Stimulated activated CD4-positive, alpha-beta T cell treated with anti-CD3 and anti-CD28 coated beads, Interleukin-12 subunit alpha, Interleukin-12 subunit beta, amount 100 ng/mL, for 24 hours (primary cell): ENCODE results near the gene SEZ6.

ENCODE experiments used
- DNase-seq, 2 experiments: peaks; one replicate each; pipeline ENCODE4 v3.0.0-alpha.2; 2020; ENCODE audit warnings: low read depth in 2 of 2

SEZ6 gene

GRCh38 chr17:28974451-28974850, 31.4 kb downstream of the SEZ6 start:
- no peak for DNase-seq

DNA sequence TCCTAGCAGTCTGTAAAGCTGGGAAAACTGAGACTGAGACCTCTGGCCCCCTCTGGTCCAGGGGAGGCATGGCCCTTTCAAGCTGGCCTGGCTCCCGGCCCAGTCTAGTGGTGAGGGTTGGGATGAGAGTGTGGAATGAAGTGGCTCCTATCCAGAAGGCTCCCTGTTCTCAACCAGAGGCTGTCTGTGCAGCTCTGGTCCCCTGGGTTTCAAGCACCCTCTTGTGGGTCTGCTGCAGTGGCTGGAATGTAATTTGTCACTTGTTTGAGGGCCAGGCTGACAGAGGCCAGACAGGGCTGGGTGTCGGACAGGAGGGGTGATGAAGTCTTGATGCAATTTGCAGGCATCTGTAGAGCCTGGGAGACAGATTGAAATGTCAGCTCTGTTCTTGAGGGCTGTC, 32.4 kb downstream of the SEZ6 start:
- no peak for DNase-seq

DNA sequence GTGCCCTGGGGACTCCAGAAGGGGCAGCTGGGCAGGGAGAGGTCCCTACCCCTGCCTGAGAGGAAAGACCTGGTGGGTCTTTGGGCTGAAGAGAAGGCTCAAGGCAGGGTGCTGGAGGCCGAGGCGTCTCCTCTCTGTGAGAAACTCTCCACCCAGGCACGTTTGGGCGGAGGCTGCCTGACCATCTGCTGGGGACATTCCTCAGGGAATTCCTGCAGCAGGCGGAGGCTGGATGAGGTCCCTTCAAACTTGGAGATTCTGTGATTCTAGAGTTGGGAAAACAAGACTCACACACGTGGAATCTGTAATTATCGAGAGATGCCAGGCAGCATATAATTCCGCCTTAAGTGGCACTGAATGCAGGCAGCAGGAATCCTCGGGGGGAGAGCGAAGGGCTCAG, 33.4 kb downstream of the SEZ6 start:
- DNase-seq = no peak

DNA sequence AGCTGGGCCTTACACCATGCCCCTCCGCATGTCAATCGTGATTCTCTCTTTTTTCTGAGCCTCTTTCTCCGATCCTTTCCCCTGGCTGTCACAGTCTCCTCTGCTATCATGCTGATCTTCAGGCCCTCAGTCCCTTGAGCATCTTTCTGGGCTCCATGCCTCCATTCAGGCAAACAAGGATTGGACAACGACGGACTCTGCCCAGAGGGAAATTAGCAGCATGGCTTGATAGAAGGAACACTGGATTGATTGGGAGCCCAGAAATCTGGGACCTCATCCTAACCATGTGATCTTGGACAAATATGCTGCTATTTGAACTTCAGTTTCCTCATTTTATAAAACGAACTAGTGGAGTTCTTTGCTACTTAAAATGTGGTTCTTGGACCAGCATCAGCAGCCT, 35.0 kb downstream of the SEZ6 start:
- no peak for DNase-seq

GRCh38 chr17:28969706-28970393, 36.0 kb downstream of the SEZ6 start:
- DNase-seq = no peak

DNA sequence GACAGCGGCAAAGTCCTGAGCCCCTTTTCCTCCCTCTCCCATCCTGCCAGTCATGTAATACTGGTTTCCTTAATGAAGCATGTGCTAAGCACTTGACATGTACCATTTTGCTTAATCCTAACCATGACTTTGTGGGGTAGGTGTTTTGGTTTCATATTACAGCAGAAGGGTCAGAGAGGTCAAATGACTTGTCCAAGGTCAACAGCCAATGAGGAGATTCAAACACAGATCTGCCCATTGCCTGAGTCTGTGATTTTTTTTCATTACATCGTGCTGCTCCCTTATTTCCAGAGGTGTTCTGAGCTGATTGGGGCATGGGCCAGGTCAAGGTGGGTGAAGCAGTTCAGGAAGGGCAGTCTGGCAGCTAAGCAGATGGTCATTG, 36.9 kb downstream of the SEZ6 start:
- no peak for DNase-seq

DNA sequence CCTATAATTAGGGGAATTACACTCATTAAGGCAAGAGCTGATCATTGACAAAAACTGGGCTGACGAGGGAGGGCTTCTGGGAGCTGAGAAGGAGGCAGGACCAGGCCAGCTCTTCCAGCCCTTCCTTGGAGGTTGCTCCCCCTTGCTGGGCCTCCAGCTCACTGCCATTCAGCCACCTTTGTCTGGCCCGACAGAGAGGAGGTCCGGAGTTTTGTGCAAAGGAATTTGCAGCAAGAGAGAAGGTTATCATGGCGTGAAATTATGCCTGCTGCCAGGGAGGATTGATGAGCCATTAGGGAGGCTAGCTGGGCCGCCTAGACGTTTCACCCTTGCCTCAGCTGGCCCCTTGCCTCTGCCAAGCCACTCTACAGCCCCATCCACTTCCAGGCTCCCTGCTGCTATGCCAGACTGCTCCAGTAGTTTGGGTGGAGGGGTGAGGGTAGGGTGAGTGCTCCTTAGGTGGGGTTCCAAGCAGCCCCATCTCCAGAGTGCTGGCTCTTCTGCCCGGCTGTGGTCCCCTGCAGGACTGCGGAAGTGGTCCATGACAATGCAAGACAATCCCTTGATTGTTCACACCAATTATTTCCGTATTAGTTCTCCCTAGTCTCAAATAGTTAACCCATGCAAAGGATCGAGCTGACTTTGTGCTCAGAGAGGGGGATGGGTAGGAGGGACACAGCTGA, 37.5 kb downstream of the SEZ6 start:
- DNase-seq = no peak

DNA sequence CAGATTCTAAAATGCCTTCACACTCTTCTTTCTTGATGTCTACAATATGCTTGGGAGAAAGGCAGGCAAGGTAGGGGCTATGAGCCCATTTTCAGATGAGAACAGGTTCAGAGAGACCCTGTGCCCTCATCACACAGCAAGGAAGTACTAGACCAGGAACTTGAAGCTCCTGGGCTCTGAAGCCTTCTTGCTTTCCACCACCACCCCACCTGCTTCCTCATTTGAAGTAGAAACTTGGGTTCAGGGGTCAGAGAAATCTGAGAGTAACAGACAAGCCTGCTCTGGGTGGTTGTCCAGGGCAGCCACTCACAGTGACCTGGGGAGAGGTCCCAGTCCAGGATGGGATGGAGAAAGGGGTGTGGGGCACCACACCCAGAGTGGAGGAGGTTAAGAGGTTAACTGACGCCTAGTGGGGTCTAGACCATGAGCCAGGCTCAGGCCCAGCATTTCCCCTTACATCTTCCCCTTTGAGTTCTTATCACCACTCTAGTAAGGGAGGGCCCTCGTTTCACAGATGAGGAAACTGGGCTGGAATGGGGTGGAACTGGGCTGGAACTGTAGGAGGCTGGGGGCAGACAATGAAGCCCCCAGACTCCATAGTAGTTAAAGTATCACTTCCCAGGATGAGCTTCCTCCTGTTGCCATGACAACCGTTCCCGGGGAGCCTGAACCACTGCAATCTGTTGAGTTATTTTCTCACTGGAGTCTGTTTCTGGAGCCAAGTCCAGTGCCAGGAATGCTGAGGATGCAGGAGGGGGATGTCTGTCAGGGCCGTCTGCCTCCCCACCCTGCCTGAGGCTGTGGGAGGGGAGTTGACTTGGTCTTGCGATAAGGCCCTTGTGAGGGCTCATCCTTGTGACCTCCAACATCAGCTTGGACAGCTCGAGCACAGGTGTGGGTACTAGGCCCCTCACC, 38.4 kb downstream of the SEZ6 start:
- no peak for DNase-seq

- no peak for DNase-seq
These were observed 42.0 kb downstream of the SEZ6 start for GRCh38 chr17:28963841-28964240.

GRCh38 chr17:28963055-28963611, 42.7 kb downstream of the SEZ6 start:
- DNase-seq = no peak

DNA sequence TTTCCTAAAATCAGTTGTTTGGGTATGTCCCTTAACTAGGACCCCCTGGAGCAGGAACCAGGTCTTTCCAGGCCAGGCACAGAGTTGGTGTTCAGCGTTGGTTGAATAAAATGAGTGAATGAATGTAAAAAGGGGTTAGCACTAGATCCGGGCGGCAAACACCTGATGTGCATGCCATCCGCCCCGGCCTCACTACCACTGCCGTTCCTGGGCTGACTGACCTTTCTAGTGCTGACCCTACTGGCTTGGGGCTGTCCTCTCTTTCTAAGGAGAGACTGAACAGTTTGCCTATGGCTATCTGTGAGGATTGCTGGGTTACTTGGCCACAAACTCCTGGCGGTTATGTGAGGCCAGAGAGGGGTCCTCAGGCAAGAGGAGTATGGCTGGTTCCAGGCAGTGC, 44.4 kb downstream of the SEZ6 start:
- no peak for DNase-seq

DNA sequence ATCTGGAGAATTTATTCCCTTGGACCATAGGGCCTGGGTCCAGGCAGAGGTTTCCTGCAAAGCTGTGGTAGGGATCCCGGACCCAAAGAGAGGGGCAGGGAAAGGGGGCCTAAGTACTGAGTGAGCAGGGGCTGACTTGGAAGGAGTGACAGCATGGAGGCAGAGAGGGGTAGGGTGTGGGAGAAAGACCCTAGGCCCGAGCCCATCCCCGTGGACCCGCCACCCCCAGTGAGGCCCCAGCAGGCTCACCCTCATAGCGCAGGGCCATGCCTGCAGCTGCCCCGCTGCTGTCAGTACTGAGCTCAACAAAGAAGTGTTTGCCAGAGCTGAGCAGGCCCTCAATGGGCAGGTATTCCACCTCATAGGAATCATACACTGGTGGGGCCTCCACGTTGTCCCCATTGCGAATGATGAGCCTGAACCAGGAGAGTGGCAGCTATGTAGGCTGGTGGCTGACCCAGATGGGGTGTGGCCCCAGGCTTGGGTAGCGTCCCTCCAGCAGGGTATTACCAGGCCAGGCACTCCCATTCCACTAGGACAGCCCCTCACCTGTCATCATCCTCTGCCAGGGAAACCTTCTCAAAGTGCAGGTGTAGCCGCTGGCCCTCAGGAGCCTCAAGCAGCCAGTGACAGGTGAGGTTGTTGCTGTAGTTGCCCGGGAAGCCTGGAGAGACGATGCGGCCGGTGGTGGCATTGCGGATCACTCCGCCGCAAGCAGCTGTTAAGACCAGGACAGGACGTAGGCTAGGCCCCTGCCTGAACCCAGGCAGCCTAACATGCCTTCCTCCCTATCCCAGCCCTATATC, 45.4 kb downstream of the SEZ6 start:
- DNase-seq = no peak

DNA sequence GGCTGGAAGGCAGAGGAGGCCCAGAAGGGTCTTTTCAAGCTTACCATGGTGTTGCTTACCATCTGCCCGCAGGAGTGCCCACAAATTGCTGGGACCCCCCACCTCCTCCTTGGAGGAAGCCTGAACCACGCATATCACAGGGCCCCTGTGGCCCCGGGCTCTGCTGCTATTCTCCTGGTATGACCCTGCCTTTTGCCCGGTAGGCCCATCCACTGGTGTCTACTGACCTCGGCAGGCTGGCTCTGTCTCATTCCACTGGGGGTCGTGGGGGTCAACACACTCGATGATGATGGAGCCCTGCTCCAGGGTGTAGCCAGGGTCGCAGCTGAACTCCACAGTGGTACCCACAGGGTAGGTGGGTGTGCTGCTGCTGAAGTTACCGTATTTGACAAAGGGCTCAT, 46.4 kb downstream of the SEZ6 start:
- DNase-seq = no peak

- no peak for DNase-seq
These were observed 46.9 kb downstream of the SEZ6 start for GRCh38 chr17:28958820-28959455.

DNA sequence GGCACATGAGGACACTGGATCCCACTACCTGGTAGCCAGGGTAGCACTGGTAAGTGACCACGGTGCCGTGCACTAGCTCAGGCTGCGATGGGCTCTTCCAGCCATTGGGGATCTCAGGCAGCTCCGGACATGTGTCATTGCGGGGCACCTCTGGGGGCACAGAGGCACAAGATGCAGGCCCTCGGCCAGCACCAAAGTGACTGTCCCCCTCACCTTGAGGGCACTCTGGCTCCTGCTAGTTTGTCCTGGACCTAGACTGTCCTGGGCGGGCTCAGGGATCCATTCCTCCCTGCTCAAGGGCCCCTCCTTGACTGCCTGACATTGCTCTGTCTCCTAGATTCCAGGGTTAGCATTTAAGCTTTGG, 47.9 kb downstream of the SEZ6 start:
- DNase-seq = no peak

GRCh38 chr17:28957277-28957991, 48.4 kb downstream of the SEZ6 start:
- no peak for DNase-seq

DNA sequence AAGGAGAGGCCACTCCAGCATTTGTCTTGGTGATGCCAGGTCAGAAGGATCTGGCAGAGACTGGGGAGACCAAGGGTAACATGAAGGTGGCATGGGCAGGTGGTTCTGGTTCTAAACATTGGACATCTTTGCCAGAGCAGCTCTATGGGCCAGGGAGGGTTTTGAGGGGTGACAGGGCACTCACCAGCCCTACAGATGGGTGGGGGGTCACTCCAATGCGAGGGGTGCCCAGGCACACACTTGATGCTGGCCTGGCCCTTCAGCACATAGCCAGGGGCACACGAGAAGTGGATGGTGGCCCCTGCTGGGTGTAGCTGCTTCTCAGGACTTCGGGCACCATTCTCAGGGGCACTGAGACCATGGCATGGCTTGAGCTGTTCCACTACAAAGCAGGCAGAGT, 49.0 kb downstream of the SEZ6 start:
- no peak for DNase-seq

DNA sequence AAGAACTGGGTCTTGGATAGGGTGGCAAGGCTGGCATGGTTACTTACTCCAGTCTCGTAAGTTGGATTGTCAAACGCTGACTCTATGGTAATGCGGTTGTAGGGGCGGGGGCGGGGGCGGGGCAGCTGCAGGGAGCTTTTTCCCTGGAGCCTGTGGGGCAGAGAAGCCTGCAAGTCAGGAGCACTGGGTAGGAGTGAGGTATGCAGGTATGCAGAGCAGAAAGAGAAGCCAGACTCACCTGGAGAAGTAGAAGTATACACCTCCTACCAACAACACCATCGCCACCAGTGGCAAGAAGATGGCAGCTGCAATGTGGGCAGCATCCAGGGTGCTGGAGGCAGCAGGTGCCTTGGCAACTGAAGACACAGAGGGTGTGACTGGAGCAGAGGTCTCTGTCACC, 49.7 kb downstream of the SEZ6 start:
- no peak for DNase-seq

- DNase-seq = no peak
These were observed 50.4 kb downstream of the SEZ6 start for GRCh38 chr17:28955408-28955807.

DNA sequence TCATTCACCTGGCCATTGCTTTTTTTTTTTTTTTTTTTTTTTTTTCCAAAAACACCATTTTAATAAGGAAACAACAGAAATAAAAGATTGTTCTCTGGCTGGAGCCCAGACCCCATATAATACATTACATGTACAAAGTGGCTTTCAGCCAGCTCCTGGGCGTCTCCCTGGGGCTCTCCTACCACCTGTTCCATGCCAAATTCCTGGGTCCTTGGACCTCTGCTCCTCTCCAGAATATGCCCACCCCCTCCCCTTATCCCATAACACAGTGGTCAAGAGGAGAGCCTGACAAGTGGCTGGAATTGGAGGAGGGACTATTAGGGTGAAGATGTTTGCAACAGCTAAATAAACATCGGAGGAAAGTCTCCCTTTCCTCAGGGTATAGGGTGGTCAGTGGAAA, 50.9 kb downstream of the SEZ6 start:
- DNase-seq = no peak
